GM19455 (cell line): ENCODE data around the gene SPAG8.

Source experiments
- ATAC-seq: cut with Tn5 transposase; IDR thresholded peaks from one replicate; pipeline ENCODE4 v1.9.1; 2021; ENCODE audit not compliant: unreplicated experiment

Gene SPAG8

DNA sequence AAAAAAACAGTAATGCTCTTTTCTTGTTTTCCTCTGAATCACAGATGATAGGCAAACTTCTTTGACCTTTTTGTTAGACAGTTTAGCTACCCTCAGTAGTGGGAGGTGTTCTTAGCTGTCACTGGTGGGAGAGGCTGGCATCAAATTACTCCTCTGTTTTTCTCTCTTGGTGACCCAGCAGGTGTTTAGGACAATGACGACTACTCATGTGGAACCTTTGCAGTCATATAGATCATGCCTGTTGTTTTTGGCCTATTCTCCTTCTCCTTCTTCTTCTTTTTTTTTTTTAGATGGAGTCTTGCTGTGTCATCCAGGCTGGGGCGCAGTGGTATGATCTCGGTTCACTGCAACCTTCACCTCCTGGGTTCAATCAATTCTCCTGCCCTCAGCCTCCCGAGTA, 36.0 kb downstream of the SPAG8 start:
- ATAC-seq = no peak

DNA sequence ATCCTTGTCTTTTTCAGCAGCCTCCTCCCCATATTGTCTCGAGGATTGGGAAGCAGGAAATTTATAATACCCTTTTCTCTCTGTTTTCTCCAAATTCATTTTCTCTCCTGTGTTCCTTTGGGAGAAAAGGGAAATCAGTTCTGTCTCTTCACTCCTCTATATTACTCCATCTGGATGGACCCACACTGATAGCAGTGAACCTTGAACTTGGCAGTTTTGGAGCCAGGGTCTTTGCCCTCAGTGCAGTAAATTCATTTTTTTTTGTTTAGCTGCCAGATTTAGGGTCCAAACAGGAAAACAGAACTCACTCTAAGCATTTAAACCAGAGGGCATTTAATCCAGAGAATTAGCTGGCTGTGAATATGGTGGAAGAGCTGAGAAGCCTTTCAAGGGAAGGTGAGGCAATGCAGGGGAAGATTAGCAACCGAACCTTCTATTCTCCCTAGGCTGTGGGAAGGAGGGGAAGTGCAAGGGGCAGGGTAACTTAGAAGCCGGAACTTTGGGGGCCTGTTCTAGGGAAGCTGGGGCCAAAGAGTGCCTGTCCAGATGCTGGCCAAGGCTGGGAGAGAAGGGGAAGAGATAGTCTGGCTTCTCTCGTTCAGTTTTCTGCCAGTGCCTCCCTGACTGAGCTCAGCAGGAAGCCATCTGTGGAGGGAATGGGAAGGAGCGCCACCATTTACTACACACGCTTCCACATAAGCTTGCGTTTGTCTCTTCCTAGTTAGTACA, 37.0 kb downstream of the SPAG8 start:
- no peak for ATAC-seq

DNA sequence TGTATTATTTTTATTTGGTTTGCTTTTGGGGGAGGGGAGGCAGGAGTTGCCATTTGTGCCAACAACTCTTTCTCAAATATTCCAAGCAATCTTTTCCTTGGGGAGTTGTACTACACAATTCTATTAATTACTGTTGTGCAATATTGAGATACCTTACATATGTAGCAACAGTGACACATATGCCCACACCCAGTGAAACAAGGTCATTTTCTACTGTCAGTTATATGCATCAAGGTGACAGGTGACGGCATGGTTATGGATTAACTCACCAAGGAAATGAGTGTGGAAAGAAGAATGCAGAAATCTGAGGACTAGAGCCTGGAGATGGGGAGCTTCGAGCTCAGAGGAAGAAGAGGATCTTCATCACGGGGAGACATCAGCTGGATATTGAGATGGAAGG, 40.1 kb downstream of the SPAG8 start:
- ATAC-seq = no peak

DNA sequence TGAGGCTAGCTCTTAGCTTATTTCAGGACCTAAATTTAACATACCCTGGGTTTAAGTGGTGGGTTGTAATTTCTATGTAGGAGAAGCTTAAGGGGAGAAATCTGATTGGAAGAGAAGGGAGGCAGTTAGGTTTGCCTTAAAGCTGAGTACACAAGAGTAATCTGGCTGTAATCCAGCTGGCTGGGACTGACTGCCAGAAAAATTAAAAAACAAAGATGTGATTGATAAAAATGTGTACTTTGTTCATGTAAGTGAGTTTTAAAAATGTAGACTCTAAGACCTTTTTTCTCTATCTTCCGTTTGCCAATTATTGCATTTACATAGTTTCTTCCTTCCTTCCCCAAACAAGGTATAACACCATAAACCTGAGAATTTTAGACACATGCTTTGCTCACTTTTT, 40.5 kb downstream of the SPAG8 start:
- ATAC-seq = no peak

DNA sequence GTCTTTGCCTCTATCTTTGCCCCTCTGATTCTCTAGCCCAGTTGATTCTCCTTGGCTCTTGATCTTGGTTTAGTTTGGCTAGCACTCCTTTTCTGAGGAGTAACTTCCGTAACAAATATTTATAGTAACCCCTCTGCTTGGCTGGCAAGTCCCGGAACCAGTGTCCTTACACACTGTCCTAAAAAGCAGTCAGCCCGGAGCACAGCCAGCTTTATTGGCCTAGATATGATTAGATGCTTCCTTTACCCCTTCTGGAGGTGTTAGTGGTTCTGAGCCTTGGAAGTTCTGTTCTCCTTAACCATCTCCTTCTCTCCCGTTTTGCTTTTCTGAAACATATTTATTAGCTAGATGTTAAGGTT, 41.0 kb downstream of the SPAG8 start:
- ATAC-seq = no peak

DNA sequence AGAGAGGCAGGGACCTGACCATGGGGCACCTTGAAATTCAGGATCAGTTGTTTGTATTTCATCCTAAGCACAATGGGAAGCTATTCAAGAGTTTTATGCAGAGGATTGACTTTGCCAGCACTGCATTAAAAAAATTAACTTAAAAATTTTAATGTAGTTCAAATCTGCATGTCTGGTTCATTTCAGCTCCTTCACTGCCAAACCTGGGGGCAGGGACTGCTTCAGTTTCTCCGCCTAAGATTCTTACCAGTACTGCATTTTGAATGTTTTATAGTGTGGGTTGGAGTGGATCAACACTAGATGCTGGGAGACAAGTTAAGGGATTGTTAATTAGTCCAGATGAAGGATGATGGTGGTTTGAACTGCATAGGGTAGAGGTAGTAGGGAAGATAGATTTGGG, 42.3 kb downstream of the SPAG8 start:
- no peak for ATAC-seq

DNA sequence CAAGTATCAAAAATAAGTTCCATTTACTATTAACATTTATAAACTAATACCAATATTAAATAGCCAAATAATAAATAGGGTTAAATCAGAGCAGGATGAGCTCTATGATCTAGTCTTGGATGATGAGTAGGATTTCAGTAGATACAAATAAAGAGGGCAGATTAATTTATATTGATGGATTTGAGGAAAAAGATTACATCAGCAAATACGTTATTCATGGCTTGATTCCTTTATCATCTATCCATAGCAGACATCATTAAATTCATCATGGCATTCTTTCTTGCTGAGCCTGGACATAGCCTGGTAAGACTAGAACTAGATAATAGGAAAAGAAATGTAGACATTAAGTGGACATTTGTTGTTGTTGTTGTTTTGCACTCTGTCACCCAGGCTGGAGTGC, 44.6 kb downstream of the SPAG8 start:
- no peak for ATAC-seq

DNA sequence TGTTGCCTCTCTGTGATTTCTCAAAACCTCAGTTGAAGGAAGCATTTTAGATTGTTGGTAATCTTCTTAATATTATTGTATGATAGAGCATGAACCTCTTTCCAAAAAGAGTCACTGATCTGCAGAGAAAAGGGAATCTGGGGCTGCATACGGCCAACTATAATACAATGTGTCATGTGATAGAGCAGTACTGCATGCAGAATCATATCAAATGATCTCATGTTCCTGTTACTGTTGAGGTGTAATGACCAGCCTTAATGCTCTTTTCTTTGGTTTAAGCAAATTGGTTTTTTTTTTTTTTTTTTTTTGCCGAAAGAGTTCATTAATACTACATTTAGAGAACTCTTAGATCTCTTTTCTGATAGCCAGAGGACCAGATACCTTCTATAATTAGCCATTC, 45.1 kb downstream of the SPAG8 start:
- ATAC-seq = no peak

DNA sequence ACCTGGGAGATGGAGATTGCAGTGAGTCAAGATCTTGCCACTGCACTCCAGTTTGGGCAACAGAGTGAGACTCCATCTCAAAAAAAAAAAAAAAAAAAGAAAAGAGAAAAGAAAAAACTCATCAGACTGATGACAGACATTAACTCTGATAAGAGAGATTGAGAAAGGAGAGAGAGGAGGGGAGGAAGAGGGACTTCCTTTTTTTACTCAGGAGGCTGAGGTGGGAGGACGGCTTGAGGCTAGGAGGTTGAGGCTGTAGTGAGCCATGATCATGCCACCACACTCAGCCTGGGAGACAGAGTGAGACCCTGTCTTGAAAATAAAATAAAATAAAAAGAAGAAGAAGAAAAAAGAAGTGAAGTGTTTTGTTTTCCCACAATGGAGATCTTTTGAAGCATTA, 48.3 kb downstream of the SPAG8 start:
- no peak for ATAC-seq

DNA sequence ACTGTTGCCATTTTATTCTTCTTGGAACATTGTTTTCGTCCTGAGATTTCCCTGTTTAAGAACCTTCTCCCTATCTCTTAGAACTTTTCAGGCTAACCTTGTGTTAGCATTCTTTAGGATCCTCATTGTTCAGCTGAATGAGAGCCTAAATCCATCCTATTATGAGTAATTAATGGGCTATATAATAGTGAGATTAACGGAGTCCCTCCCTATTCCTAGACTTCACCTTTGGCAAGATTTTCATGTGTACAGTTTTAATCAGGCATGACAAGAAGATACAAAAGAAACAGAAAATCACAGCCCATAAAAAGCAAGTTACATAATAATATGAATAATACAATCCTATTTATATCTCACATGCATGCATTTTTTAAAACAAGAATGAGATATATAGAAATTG, 48.9 kb downstream of the SPAG8 start:
- no peak for ATAC-seq

DNA sequence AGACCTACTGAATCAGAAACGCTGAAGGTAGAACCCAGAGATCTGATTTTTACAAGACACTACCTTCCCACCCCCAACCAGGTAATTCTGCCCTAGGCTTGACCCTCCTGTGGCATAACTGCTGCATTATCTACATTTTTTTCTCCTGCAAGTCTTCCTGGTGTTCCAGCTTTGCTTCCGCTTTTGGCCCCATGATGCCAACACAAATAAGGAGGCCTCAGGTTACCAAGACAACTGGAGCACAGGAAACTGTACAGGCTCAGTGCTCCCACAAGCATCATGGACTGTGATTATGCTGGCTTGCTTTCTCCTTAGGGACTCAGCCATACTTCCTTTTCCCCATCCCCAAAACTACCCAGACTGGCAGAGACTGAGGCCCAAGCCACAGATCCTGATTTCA, 51.4 kb downstream of the SPAG8 start:
- ATAC-seq = no peak

DNA sequence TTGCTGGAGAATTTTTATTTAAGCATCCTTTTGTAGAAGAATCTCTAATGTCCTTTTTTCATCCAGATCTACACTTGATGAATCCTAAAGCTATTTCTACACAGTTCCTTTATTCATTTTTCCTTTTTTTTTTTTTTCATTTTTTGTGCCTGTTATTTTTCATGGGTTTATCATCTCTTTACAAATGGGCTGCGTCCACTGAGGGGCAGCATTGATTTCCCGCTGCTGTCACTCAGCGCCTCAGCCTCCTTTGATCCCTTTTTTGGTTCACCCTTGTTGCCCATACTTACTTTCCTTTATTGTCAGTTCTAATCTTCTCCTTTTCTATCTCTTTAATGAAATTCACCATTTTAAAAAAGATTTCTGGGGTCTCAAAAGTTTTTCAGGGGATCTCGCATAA, 52.3 kb downstream of the SPAG8 start:
- no peak for ATAC-seq
